Activated CD8-positive, alpha-beta T cell treated with anti-CD3 and anti-CD28 coated beads for 36 hours (primary cell): ENCODE results near the gene RABGAP1L. TPM values are rescaled to one million over a fixed set of nuclear protein-coding genes. Genes with fewer than 3 reads are reported as not detected.

Experiments used
- ATAC-seq: fragments of 200-7000 bp; cut with Tn5 transposase; one replicate; pipeline ENCODE4 v1.10.0; 2021; ENCODE audit warnings: mild to moderate bottlenecking, moderate library complexity
- CTCF ChIA-PET: fragments of 350-600 bp; sonication (Branson Sonifier 250); formaldehyde crosslinking; loops from one replicate; lab custom pipeline; 2021; ENCODE audit warnings: antibody characterized with exemption; lab: Charles Lee
- POLR2A ChIA-PET: fragments of 350-600 bp; sonication (Branson Sonifier 250); formaldehyde crosslinking; loops from one replicate; lab custom pipeline; 2021; ENCODE audit warnings: antibody characterized with exemption; lab: Charles Lee
- DNase-seq: peaks from one replicate; pipeline ENCODE4 v3.0.0-alpha.2; 2020
- H3K27ac Mint-ChIP-seq: one replicate; pipeline ENCODE4 v1.8.0; 2021; ENCODE audit warnings: mild to moderate bottlenecking, mixed read lengths
- H3K27me3 Mint-ChIP-seq: one replicate; pipeline ENCODE4 v1.8.0; 2021; ENCODE audit warnings: mixed read lengths
- H3K36me3 Mint-ChIP-seq: one replicate; pipeline ENCODE4 v1.8.0; 2021; ENCODE audit warnings: low read depth, mixed read lengths
- H3K4me1 Mint-ChIP-seq: one replicate; pipeline ENCODE4 v1.8.0; 2021; ENCODE audit warnings: low read depth, mixed read lengths
- H3K4me3 Mint-ChIP-seq: one replicate; pipeline ENCODE4 v1.8.0; 2021; ENCODE audit warnings: mild to moderate bottlenecking, moderate library complexity, mixed read lengths
- H3K9me3 Mint-ChIP-seq: one replicate; pipeline ENCODE4 v1.8.0; 2021; ENCODE audit warnings: mixed read lengths
- intact Hi-C: fragments of 100-400 bp; cut with micrococcal nuclease; formaldehyde crosslinking; loops from one replicate; pipeline ENCODE4 v1.10.0; 2022
- total RNA-seq, 2 experiments: library from RNA; stranded (reverse); gene quantifications; one replicate each; pipeline ENCODE4 v1.2.3, GENCODE V29; 2021
- TF ChIP-seq, protein P1 (sequence below): fragments of 200-600 bp; IDR thresholded peaks from one replicate; pipeline ENCODE4 v1.8.0; 2022; ENCODE audit warnings: antibody characterized with exemption, mild to moderate bottlenecking

The RABGAP1L gene
- total RNA-seq, 2 experiments from 2014 or later, result 26.9 to 29.4 TPM

DNA sequence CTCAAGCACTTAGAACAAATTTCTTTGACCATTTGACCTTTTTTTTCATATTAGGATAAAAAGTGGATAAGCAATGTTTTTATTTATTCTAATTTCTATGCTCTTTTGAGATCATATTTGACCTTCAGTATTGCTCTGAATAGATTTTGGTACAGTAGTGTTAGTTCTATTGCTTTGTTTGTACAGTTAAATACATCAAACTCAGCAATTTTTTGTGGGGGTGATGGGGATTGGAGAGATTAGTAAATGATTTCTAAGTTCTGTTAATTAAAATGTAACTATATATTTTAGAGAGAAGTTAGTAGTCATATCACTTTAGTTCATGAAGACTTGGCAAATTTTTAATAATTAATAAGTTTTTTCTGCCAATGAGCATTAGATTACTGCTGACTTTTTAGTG, 286.0 kb downstream of the RABGAP1L start:
- H3K4me1 Mint-ChIP-seq, result no peaks in the 10 kb centered on the region
- H3K27me3 Mint-ChIP-seq, result no peaks in the 10 kb centered on the region
- ChIA-PET POLR2A (no interaction called here), CTCF (no interaction called here)
- no peaks in the 10 kb centered on the region for H3K36me3 Mint-ChIP-seq
- no peak for ATAC-seq
- H3K27ac Mint-ChIP-seq, result no peak overlapping the region
- intact Hi-C loops, result no loop called here
- DNase-seq, result no peak
- no peak overlapping the region for H3K4me3 Mint-ChIP-seq
- no peaks in the 10 kb centered on the region for H3K9me3 Mint-ChIP-seq
- TF ChIP-seq, protein P1, sequence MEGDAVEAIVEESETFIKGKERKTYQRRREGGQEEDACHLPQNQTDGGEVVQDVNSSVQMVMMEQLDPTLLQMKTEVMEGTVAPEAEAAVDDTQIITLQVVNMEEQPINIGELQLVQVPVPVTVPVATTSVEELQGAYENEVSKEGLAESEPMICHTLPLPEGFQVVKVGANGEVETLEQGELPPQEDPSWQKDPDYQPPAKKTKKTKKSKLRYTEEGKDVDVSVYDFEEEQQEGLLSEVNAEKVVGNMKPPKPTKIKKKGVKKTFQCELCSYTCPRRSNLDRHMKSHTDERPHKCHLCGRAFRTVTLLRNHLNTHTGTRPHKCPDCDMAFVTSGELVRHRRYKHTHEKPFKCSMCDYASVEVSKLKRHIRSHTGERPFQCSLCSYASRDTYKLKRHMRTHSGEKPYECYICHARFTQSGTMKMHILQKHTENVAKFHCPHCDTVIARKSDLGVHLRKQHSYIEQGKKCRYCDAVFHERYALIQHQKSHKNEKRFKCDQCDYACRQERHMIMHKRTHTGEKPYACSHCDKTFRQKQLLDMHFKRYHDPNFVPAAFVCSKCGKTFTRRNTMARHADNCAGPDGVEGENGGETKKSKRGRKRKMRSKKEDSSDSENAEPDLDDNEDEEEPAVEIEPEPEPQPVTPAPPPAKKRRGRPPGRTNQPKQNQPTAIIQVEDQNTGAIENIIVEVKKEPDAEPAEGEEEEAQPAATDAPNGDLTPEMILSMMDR, result no peak

DNA sequence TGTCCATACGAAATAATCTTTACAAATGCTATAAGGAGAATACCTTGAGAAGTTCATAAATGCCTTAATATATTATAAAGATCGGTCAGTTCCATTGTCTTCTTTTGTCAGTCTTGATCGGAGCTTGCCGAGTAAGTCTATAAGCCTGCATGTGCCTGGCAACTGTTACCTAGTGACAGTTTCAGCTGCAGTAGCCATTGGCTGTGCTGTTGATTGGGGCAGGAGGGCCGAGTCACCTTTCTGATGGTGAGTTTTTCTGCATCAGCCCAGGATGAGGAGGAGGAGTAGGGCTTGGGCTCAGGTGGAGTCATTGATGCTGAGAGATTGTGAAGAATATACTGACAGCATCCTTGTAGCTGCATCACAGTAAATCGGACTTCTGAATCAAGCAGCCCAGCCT, 286.5 kb downstream of the RABGAP1L start:
- TF ChIP-seq, protein P1, result no peak
- Mint-ChIP-seq H3K27me3 (no peaks in the 10 kb centered on the region), H3K9me3 (no peaks in the 10 kb centered on the region), H3K4me1 (no peaks in the 10 kb centered on the region), H3K4me3 (no peak overlapping the region), H3K27ac (no peak overlapping the region), H3K36me3 (no peaks in the 10 kb centered on the region)
- ChIA-PET CTCF (no interaction called here), POLR2A (no interaction called here)
- no peak for DNase-seq
- ATAC-seq, result no peak
- intact Hi-C loops, result no loop called here

DNA sequence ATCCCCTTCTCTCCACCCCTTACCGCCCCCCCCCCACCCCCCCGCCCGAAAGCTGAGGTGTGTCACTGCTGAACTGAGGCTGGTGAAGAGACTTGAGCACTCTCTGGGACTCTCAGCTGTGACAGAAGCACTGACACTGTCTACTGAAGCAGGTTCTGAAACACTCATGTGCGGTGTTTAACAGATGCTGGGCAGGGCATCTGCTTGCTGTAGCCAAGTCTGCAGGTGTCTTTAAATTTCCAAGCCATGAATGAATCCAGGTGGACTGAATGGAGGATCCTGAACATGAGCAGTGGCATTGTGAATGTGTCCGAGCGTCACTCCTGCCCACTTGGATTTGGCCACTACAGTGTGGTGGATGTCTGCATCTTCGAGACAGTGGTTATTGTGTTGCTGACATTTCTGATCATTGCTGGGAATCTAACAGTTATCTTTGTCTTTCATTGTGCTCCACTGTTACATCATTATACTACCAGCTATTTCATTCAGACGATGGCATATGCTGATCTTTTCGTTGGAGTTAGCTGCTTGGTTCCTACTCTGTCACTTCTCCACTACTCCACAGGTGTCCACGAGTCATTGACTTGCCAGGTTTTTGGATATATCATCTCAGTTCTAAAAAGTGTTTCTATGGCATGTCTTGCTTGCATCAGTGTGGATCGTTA, 288.7 kb downstream of the RABGAP1L start, which contains the start of gene GPR52:
Gene GPR52, plus strand, starts transcription at position 99 of the 665 bp plus-strand sequence. Its CDS starts 148 bp downstream, at position 247.
- Mint-ChIP-seq H3K9me3 (no peaks in the 10 kb centered on the region), H3K27me3 (no peaks in the 10 kb centered on the region), H3K36me3 (no peaks in the 10 kb centered on the region), H3K4me3 (no peak within 1 kb of the TSS), H3K27ac (no peak within 1 kb of the TSS), H3K4me1 (no peaks in the 10 kb centered on the region)
- TF ChIP-seq, protein P1, result no peak
- CTCF ChIA-PET, result no interaction called here
- intact Hi-C loops, result no loop called here
- POLR2A ChIA-PET, result no interaction called here
- DNase-seq (no peak), ATAC-seq (no peak)

DNA sequence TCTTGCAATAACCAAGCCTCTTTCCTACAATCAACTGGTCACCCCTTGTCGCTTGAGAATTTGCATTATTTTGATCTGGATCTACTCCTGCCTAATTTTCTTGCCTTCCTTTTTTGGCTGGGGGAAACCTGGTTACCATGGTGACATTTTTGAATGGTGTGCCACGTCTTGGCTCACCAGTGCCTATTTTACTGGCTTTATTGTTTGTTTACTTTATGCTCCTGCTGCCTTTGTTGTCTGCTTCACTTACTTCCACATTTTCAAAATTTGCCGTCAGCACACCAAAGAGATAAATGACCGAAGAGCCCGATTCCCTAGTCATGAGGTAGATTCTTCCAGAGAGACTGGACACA, 289.2 kb downstream of the RABGAP1L start:
- CTCF ChIA-PET, result no interaction called here
- Mint-ChIP-seq H3K36me3 (no peaks in the 10 kb centered on the region), H3K27me3 (no peaks in the 10 kb centered on the region), H3K27ac (no peak overlapping the region), H3K9me3 (no peaks in the 10 kb centered on the region), H3K4me3 (no peak overlapping the region), H3K4me1 (no peaks in the 10 kb centered on the region)
- POLR2A ChIA-PET, result no interaction called here
- intact Hi-C loops, result no loop called here
- no peak for DNase-seq
- TF ChIP-seq, protein P1, result no peak
- no peak for ATAC-seq

DNA sequence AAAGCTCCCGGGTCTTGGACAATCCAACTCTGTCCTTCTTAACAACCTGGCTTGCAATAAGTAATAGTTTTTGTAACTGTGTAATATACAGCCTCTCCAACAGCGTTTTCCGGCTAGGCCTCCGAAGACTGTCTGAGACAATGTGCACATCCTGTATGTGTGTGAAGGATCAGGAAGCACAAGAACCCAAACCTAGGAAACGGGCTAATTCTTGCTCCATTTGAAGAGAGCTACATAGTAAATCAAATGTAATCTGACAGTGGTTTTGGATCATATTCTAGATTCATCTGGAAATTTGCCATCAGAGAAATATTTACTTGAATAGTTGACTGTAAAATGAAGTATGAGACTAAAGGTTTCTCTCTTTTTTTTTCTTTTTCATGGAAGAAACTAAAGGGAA, 289.7 kb downstream of the RABGAP1L start:
- ATAC-seq, result no peak
- ChIA-PET CTCF (no interaction called here), POLR2A (no interaction called here)

More for the DNA sequence above, 289.7 kb downstream of the RABGAP1L start:
- H3K9me3 Mint-ChIP-seq, result no peaks in the 10 kb centered on the region
- TF ChIP-seq, protein P1, result no peak
- H3K4me1 Mint-ChIP-seq, result no peaks in the 10 kb centered on the region
- intact Hi-C loops, result no loop called here
- no peak overlapping the region for H3K27ac Mint-ChIP-seq
- DNase-seq, result no peak
- H3K4me3 Mint-ChIP-seq, result no peak overlapping the region
- H3K27me3 Mint-ChIP-seq, result no peaks in the 10 kb centered on the region
- H3K36me3 Mint-ChIP-seq, result no peaks in the 10 kb centered on the region
